Ectodermal cell (in vitro differentiated cells): ENCODE data around the gene RNF157.

Experiments
- H3K27ac ChIP-seq: 2 replicates; pipeline ENCODE4 v1.7.0; 2013; ENCODE audit warnings: mild to moderate bottlenecking, low read depth, low read length; ENCODE audit not compliant: insufficient read depth, poor library complexity, severe bottlenecking
- H3K27me3 ChIP-seq: 2 replicates; pipeline ENCODE4 v1.7.0; 2013; ENCODE audit warnings: mild to moderate bottlenecking, low read length; ENCODE audit not compliant: insufficient read depth, control insufficient read depth, poor library complexity, severe bottlenecking
- H3K36me3 ChIP-seq: one replicate; pipeline ENCODE4 v1.7.0; 2013; ENCODE audit warnings: low read length; ENCODE audit not compliant: control insufficient read depth, insufficient read depth
- H3K4me1 ChIP-seq: one replicate; pipeline ENCODE4 v1.7.0; 2013; ENCODE audit warnings: low read length; ENCODE audit not compliant: control insufficient read depth, insufficient read depth
- H3K4me3 ChIP-seq: 2 replicates; pipeline ENCODE4 v1.7.0; 2013; ENCODE audit warnings: low read depth, low read length, control low read depth; ENCODE audit not compliant: insufficient read depth
- H3K9me3 ChIP-seq: 2 replicates; pipeline ENCODE4 v1.7.0; 2013; ENCODE audit warnings: mild to moderate bottlenecking, low read length, moderate library complexity; ENCODE audit not compliant: control insufficient read depth
- WGBS, 2 experiments: methylation state at CpG; one replicate each; pipeline ENCODE4 v1.1.7; 2013; ENCODE audit warnings: missing lambda C conversion rate in 2 of 2; 5-methylcytosine and 5-hydroxymethylcytosine counted together

Gene RNF157

GRCh38 chr17:76122431-76123190 lies 117.7 kb downstream of the RNF157 start:
- no peaks in the 10 kb centered on the region for H3K9me3 ChIP-seq
- H3K27ac ChIP-seq = no peak overlapping the region
- no peaks in the 10 kb centered on the region for H3K36me3 ChIP-seq
- peaks cover 10% of the 10 kb centered on the region for H3K4me1 ChIP-seq
- peaks cover 21% of the 10 kb centered on the region for H3K27me3 ChIP-seq
- WGBS, 2 experiments = 81 to 82% methylated on average over 24 of the region's 24 CpGs
- no peak overlapping the region for H3K4me3 ChIP-seq

- H3K27ac ChIP-seq = no peak overlapping the region
- H3K36me3 ChIP-seq = no peaks in the 10 kb centered on the region
- no peaks in the 10 kb centered on the region for H3K9me3 ChIP-seq
- H3K27me3 ChIP-seq = peaks cover 21% of the 10 kb centered on the region
- 54 to 59% methylated on average over 42 of the region's 42 CpGs for WGBS, 2 experiments
- no peak overlapping the region for H3K4me3 ChIP-seq
- H3K4me1 ChIP-seq = peaks cover 10% of the 10 kb centered on the region
Measured at GRCh38 chr17:76121932-76122430, 118.3 kb downstream of the RNF157 start.

- 72 to 79% methylated on average over 5 of the region's 5 CpGs for WGBS, 2 experiments
- no peaks in the 10 kb centered on the region for H3K36me3 ChIP-seq
- peaks cover 21% of the 10 kb centered on the region for H3K27me3 ChIP-seq
- H3K4me1 ChIP-seq = peaks cover 10% of the 10 kb centered on the region
- no peak overlapping the region for H3K27ac ChIP-seq
- H3K4me3 ChIP-seq = no peak overlapping the region
- H3K9me3 ChIP-seq = no peaks in the 10 kb centered on the region
Measured at GRCh38 chr17:76120658-76121008, 119.7 kb downstream of the RNF157 start.

GRCh38 chr17:76119409-76120371 lies 120.6 kb downstream of the RNF157 start:
- H3K36me3 ChIP-seq = no peaks in the 10 kb centered on the region
- H3K27ac ChIP-seq = no peak overlapping the region
- no peak overlapping the region for H3K4me3 ChIP-seq
- H3K9me3 ChIP-seq = no peaks in the 10 kb centered on the region
- WGBS, 2 experiments = 71 to 72% methylated on average over 19 of the region's 19 CpGs
- peaks cover 10% of the 10 kb centered on the region for H3K4me1 ChIP-seq
- H3K27me3 ChIP-seq = peaks cover 21% of the 10 kb centered on the region

- WGBS, 2 experiments = 83 to 94% methylated on average over 7 of the region's 7 CpGs
- Histone ChIP-seq H3K4me1 (peaks cover 6% of the 10 kb centered on the region), H3K27ac (no peak overlapping the region), H3K9me3 (no peaks in the 10 kb centered on the region), H3K36me3 (no peaks in the 10 kb centered on the region), H3K4me3 (no peak overlapping the region), H3K27me3 (peaks cover 1% of the 10 kb centered on the region)
Measured at GRCh38 chr17:76115138-76115754, 125.0 kb downstream of the RNF157 start.

GRCh38 chr17:76111956-76112355 lies 128.3 kb downstream of the RNF157 start:
- Histone ChIP-seq H3K27me3 (no peaks in the 10 kb centered on the region), H3K36me3 (no peaks in the 10 kb centered on the region), H3K4me1 (no peaks in the 10 kb centered on the region), H3K27ac (no peak overlapping the region), H3K4me3 (no peak overlapping the region), H3K9me3 (no peaks in the 10 kb centered on the region)
- 93 to 99% methylated on average over 2 of the region's 2 CpGs for WGBS, 2 experiments

GRCh38 chr17:76107509-76107908 lies 132.8 kb downstream of the RNF157 start:
- Histone ChIP-seq H3K9me3 (no peaks in the 10 kb centered on the region), H3K4me3 (no peak overlapping the region), H3K27ac (no peak overlapping the region), H3K36me3 (no peaks in the 10 kb centered on the region), H3K4me1 (peaks cover 6% of the 10 kb centered on the region), H3K27me3 (no peaks in the 10 kb centered on the region)
- 95 to 96% methylated on average over 3 to 5 of the region's 6 CpGs for WGBS, 2 experiments

GRCh38 chr17:76106703-76107102 lies 133.6 kb downstream of the RNF157 start:
- Histone ChIP-seq H3K9me3 (no peaks in the 10 kb centered on the region), H3K4me1 (peaks cover 6% of the 10 kb centered on the region), H3K27me3 (no peaks in the 10 kb centered on the region), H3K27ac (no peak overlapping the region), H3K36me3 (no peaks in the 10 kb centered on the region), H3K4me3 (no peak overlapping the region)
- WGBS, 2 experiments = 95 to 98% methylated on average over 2 to 3 of the region's 3 CpGs

GRCh38 chr17:76104896-76105231 lies 135.4 kb downstream of the RNF157 start:
- H3K27me3 ChIP-seq = no peaks in the 10 kb centered on the region
- H3K9me3 ChIP-seq = no peaks in the 10 kb centered on the region
- 79 to 93% methylated on average over 4 to 5 of the region's 5 CpGs for WGBS, 2 experiments
- H3K36me3 ChIP-seq = peaks cover 11% of the 10 kb centered on the region
- H3K4me3 ChIP-seq = no peak overlapping the region
- no peak overlapping the region for H3K27ac ChIP-seq
- H3K4me1 ChIP-seq = peaks cover 6% of the 10 kb centered on the region
